Measurements from ENCODE around the gene PDCD2L. TPM values are rescaled to one million over a fixed set of nuclear protein-coding genes. Genes with fewer than 3 reads are reported as not detected.

PDCD2L gene, protein sequence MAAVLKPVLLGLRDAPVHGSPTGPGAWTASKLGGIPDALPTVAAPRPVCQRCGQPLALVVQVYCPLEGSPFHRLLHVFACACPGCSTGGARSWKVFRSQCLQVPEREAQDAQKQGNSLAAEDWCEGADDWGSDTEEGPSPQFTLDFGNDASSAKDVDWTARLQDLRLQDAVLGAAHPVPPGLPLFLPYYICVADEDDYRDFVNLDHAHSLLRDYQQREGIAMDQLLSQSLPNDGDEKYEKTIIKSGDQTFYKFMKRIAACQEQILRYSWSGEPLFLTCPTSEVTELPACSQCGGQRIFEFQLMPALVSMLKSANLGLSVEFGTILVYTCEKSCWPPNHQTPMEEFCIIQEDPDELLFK
- polyA plus RNA-seq (2011; rRNA removed) (11.3 and 14.0 TPM in 2 replicates), polyA minus RNA-seq (2011; rRNA and poly(A)+ RNA removed) (10.9 and 12.3 TPM in 2 replicates)

DNA sequence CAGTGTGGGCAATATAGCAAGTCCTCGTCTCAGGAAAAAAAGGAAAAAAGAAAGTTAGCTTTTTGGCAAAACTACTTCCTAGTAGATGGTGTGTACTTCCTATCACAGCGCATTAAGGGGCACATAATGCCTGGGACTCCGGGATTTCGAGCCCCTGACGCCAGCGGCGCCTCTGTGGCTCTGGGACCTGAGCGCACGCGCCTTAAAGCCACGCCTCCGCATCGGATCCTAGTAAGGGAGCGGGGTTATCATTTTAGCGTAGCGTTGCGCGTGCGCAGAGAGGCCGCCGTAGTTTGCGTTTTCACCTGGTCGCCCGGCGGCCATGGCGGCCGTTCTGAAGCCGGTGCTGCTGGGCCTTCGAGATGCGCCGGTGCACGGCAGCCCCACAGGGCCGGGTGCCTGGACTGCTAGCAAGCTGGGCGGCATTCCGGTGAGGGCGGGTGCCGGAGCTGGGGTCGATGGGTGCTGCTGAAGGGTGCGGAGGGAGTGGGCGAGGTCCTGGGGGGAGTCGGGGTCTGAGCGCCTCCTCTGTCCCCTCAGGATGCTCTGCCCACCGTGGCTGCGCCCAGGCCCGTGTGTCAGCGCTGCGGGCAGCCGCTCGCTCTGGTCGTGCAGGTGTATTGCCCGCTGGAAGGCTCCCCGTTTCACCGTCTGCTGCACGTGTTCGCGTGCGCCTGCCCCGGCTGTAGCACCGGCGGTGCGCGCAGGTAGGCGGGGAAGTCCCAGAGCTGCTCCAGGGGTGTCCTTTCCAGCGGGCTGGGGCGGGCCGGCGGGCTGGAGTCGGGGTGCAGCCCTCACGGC, at the start of gene PDCD2L:
TSS of gene PDCD2L (plus strand) at position 291 of the 801 bp plus-strand sequence. CDS start at position 323, 32 bp downstream.
- Histone ChIP-seq H3K27ac (ENCODE audit: low read depth, low read length) (peak within 1 kb of the TSS; percentile 21), H3K4me3 (ENCODE audit: low read depth, low read length) (peak within 1 kb of the TSS; percentile 99), H3K9me3 (ENCODE audit: control insufficient read depth, insufficient read depth, low read length) (peaks cover 3% of the 10 kb centered on the region; the same call in 1 of the 2 replicates), H3K27me3 (ENCODE audit: control insufficient read depth, insufficient read depth, low read length) (no peaks in the 10 kb centered on the region)
- TF ChIP-seq, protein P1, sequence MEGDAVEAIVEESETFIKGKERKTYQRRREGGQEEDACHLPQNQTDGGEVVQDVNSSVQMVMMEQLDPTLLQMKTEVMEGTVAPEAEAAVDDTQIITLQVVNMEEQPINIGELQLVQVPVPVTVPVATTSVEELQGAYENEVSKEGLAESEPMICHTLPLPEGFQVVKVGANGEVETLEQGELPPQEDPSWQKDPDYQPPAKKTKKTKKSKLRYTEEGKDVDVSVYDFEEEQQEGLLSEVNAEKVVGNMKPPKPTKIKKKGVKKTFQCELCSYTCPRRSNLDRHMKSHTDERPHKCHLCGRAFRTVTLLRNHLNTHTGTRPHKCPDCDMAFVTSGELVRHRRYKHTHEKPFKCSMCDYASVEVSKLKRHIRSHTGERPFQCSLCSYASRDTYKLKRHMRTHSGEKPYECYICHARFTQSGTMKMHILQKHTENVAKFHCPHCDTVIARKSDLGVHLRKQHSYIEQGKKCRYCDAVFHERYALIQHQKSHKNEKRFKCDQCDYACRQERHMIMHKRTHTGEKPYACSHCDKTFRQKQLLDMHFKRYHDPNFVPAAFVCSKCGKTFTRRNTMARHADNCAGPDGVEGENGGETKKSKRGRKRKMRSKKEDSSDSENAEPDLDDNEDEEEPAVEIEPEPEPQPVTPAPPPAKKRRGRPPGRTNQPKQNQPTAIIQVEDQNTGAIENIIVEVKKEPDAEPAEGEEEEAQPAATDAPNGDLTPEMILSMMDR (IDR thresholded peaks at IDR 0.05; ENCODE audit: low read depth, low read length), result no peak
- ChIA-PET CTCF (interaction anchor here (0.6 kb wide), 2 partner anchors 20 to 848 kb away, joined by 5 read pairs; no protein-coding TSS in a partner anchor), POLR2A (no interaction called here)
- DNase-seq (ENCODE audit: low read depth, low spot score), result peak; percentile 70

DNA sequence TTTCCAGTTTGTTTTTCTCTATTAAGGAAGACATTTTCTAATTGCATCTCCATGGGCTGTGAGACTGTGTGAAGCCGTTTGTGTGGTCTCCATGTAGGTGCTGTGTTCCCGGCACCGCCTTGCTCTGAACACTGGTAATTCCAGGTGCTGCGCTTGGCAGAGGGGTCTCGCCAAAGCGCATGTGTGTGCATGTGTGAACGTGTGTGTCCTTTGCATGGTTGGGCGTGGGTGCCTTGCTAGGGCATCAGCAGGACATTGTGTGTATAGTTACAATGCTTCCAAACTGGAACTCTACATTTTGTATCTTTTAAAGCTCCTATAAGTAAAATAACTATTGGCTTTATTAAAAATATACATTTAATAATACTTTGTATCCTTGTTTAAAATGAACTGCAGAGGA, 49.0 kb upstream of the PDCD2L start:
- ChIA-PET CTCF (interaction anchor here (0.6 to 6.2 kb wide), 2 partner anchors 8 to 925 kb away, joined by 3 to 54 read pairs; no protein-coding TSS in a partner anchor), POLR2A (no interaction called here)
- no peak overlapping the region for H3K4me3 ChIP-seq (ENCODE audit: low read depth, low read length)

GRCh38 chr19:34356875-34357274, 47.3 kb upstream of the PDCD2L start:
- H3K9me3 ChIP-seq (ENCODE audit: control insufficient read depth, insufficient read depth, low read length), result no peaks in the 10 kb centered on the region; the same call in 1 of the 2 replicates
- TF ChIP-seq, protein P1 (IDR thresholded peaks at IDR 0.05; ENCODE audit: low read depth, low read length), result no peak
- no peaks in the 10 kb centered on the region for H3K27me3 ChIP-seq (ENCODE audit: control insufficient read depth, insufficient read depth, low read length)
- DNase-seq (ENCODE audit: low read depth, low spot score), result no peak
- H3K4me3 ChIP-seq (ENCODE audit: low read depth, low read length), result no peak overlapping the region
- H3K27ac ChIP-seq (ENCODE audit: low read depth, low read length), result no peak overlapping the region
- ChIA-PET POLR2A (no interaction called here), CTCF (interaction anchor here (6.2 kb wide), 1 partner anchor 10 kb away, joined by 54 read pairs; no protein-coding TSS in a partner anchor)

More for the DNA sequence above, 49.0 kb upstream of the PDCD2L start:
- DNase-seq (ENCODE audit: low read depth, low spot score), result no peak
- Histone ChIP-seq H3K27me3 (ENCODE audit: control insufficient read depth, insufficient read depth, low read length) (no peaks in the 10 kb centered on the region), H3K9me3 (ENCODE audit: control insufficient read depth, insufficient read depth, low read length) (no peaks in the 10 kb centered on the region; the same call in 1 of the 2 replicates), H3K27ac (ENCODE audit: low read depth, low read length) (no peak overlapping the region)
- TF ChIP-seq, protein P1 (IDR thresholded peaks at IDR 0.05; ENCODE audit: low read depth, low read length), result no peak

GRCh38 chr19:34357431-34357830, 46.8 kb upstream of the PDCD2L start:
- DNase-seq (ENCODE audit: low read depth, low spot score), result no peak
- TF ChIP-seq, protein P1 (IDR thresholded peaks at IDR 0.05; ENCODE audit: low read depth, low read length), result no peak
- H3K4me3 ChIP-seq (ENCODE audit: low read depth, low read length), result no peak overlapping the region
- ChIA-PET CTCF (interaction anchor here (6.2 kb wide), 1 partner anchor 10 kb away, joined by 54 read pairs; no protein-coding TSS in a partner anchor), POLR2A (no interaction called here)
- H3K27ac ChIP-seq (ENCODE audit: low read depth, low read length), result no peak overlapping the region
- no peaks in the 10 kb centered on the region for H3K27me3 ChIP-seq (ENCODE audit: control insufficient read depth, insufficient read depth, low read length)
- H3K9me3 ChIP-seq (ENCODE audit: control insufficient read depth, insufficient read depth, low read length), result no peaks in the 10 kb centered on the region; the same call in 1 of the 2 replicates

Measured in AG04450 (cell line).